Measurements from ENCODE around the gene RAMACL. TPM values are rescaled to one million over a fixed set of nuclear protein-coding genes. Genes with fewer than 3 reads are reported as not detected.

The RAMACL gene
- total RNA-seq, 1 donor from 2014 or later = 0.43 TPM

DNA sequence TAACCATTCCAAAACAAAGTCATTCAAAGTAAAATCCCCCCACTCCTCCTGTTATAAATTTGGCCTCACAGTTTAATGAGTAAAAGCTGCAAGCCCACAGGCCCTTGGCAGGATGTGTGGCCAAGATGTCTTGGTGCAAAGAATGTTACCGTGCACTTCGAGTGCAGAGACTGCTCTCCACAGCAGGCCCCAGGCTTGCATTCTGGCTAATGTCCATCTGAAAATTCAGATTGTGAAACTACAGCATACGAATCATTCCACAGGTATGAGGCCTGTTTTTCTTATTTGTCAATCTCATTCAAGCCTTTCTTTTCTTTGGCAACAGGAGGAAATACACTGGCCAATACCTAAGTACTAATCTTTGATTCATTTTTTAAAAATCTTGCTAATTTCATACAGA, 33.4 kb upstream of the RAMACL start:
- ATAC-seq (peak; percentile 61), DNase-seq (ENCODE audit: missing footprints) (no peak)
- intact Hi-C loops (cut with DNase I) = loop anchor here (10.0 kb wide), 1 partner anchor 335 kb away; the partner anchor contains the start of gene RNASET2

GRCh38 chr6:166618866-166619761, 32.6 kb upstream of the RAMACL start:
- intact Hi-C loops (cut with DNase I) = no loop called here
- DNase-seq (ENCODE audit: missing footprints) (no peak), ATAC-seq (no peak)

DNA sequence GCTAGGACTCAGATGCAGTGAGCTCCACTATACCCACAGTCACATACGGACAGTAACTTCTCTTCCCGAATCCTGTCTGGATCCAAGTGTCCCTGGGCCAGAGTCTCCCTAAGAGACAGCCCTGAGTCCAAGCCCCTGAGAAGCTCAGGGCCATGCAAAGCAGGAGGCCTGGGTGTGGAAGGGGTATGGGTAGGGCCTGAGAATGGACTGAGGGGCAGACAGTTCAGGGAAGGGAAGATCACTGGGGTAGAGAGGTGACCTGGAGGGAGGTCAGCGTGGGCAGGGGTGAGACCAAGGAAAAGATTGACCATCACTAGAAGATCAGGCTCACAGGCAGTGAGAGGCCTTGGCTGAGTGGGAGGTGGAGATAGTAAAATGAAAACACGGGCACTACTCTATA, 31.8 kb upstream of the RAMACL start:
- DNase-seq (ENCODE audit: missing footprints) (no peak), ATAC-seq (no peak)
- intact Hi-C loops (cut with DNase I) = no loop called here

- intact Hi-C loops (cut with DNase I) = no loop called here
These were observed 30.9 kb upstream of the RAMACL start for GRCh38 chr6:166617359-166617758.

GRCh38 chr6:166616261-166617238, 30.1 kb upstream of the RAMACL start:
- DNase-seq (ENCODE audit: missing footprints) (no peak), ATAC-seq (no peak)
- intact Hi-C loops (cut with DNase I) = no loop called here

More at GRCh38 chr6:166617359-166617758, 30.9 kb upstream of the RAMACL start:
- no peak for DNase-seq (ENCODE audit: missing footprints)
- ATAC-seq = no peak

DNA sequence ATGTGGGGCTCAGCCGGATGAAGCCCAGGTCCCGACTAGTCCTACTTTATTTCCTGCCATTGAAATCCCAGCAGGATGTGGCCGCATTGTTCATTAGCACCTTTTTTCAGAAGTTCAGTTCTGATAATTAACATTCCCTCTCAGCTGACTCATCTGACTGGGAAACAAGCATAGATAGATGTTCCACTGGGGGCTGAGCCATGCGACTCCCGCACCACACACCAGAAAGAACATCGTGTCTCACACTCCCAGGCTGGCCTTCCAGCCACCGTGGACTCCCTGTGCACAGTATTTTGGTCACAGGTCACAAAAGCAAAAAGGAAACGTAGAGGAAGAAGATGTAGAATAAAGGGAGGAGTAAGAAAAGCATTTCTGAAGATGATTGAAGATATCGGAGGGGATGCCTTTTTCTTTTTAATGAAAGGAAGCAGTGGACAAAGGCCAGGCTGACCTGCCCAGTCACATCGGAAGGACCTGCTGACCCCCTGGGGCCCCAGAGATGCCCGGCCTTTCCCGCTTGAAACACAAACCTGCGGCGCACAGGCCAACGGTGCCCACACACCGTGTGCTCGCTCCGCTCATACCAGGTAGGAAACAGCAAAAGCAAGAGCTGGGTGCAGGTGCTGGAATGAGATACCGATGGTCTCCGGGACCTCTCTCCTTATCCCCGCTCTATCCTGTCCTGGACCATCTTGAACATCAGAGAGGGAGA, 28.7 kb upstream of the RAMACL start:
- intact Hi-C loops (cut with DNase I) = no loop called here
- ATAC-seq = peak; percentile 56
- DNase-seq (ENCODE audit: missing footprints) = no peak

GRCh38 chr6:166614589-166614988, 28.1 kb upstream of the RAMACL start:
- intact Hi-C loops (cut with DNase I) = no loop called here
- DNase-seq (ENCODE audit: missing footprints) (no peak), ATAC-seq (no peak)

DNA sequence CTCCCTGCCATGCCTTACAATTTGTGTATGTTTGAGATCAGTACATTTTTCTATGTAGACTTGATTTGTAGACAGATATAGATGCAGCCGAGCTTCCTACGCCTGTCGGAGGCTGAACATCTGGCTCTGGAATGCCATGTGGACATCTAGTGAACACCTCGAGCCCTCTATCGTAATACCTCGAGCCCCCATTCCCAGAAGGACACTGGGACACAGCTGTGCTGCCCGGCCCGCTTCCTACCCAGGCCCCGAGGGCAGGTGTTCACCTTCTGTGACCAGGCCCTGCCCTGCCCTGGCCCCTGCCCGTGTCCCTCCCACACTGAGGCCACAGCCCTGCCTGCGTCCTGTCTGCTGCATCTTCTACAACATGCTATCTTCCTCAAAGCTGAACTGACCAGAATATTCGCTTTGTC, 27.7 kb upstream of the RAMACL start:
- no peak for DNase-seq (ENCODE audit: missing footprints)
- intact Hi-C loops (cut with DNase I) = no loop called here
- no peak for ATAC-seq

- DNase-seq (ENCODE audit: missing footprints) = no peak
- no peak for ATAC-seq
- intact Hi-C loops (cut with DNase I) = no loop called here
These were observed 26.5 kb upstream of the RAMACL start for GRCh38 chr6:166613027-166613426.

DNA sequence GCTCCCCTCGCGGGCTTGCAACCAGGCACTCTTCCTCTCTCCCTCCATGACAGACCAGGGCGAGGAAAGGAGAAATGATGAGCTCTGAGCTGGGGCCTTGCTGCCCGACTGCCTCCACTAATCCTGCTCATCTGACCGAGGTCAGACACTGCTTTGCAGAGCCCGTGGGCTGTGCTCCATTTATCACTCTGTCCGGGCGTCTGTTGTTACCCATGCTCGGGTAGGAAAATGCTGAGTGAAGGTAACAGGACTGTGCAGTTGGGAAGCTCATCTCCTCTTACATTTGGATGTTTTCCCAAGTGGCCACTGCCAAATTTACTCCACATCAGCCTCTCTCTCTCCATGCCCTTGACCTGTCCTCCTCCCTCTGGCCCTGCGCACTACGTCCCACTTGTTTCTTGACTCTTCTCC, 26.0 kb upstream of the RAMACL start:
- ATAC-seq (peak; percentile 77), DNase-seq (ENCODE audit: missing footprints) (no peak)
- intact Hi-C loops (cut with DNase I) = no loop called here

DNA sequence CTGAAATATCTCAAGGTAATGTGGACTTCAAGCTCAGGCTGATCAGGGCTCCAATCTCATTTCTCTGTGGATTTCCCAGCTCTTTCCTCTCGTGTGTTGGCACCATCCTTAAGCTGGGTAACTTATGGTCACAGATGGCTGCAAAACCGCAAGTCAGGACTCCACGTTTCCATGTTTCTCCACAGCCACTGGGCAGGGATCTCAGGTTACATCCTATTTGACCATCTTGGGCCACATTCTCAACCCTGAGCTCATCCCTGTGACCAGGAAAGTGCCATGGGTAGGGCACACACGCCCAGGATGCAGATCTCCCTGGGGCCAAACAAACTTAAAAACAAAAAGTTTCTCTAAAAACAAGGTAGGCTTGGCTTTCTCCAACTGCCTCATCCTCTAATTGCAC, 25.2 kb upstream of the RAMACL start:
- intact Hi-C loops (cut with DNase I) = no loop called here
- ATAC-seq = no peak
- no peak for DNase-seq (ENCODE audit: missing footprints)

- intact Hi-C loops (cut with DNase I) = no loop called here
- DNase-seq (ENCODE audit: missing footprints) (no peak), ATAC-seq (no peak)
These were observed 23.6 kb upstream of the RAMACL start for GRCh38 chr6:166610069-166610468.

DNA sequence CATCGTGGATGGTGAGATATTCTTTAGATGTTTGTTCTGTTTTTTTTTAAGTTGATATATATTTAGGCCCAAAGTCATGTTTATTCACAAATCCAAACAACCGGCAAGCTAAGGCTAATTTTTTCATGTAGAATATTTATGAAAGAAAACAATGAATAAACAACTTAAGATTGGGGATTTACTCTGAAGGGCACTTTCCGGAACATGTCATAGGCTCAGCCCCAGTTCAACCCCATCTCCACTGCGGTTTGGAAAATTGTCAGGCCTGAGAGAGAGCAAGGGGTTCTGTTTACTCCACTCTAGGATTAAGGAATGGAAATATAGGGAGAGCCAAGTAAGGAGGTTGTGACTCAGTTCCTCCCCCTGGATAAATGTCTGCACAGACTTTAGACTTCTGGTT, 22.3 kb upstream of the RAMACL start:
- intact Hi-C loops (cut with DNase I) = no loop called here
- DNase-seq (ENCODE audit: missing footprints) (no peak), ATAC-seq (no peak)

DNA sequence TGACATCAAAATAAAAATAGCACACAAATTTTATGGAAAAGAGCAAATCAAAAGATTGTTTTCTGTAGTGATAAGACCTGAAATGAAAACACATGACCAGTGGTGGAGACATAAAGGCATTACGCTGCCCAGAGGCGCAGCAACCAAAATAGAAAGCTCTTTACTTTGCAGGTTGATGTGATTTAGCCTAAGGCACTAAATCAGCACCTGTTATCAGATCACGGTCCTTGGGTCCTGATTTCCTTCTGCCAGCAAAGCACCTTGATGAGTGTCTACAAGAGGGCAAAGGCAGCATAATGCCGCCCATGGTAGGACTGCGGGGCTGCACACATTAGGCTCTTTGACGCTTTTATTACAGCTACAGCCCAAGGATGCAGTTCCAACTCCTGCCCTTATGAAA, 19.3 kb upstream of the RAMACL start:
- ATAC-seq (no peak), DNase-seq (ENCODE audit: missing footprints) (no peak)

GRCh38 chr6:166604911-166605310, 18.4 kb upstream of the RAMACL start:
- intact Hi-C loops (cut with DNase I) = no loop called here
- DNase-seq (ENCODE audit: missing footprints) = no peak
- ATAC-seq = no peak

More for the DNA sequence above, 19.3 kb upstream of the RAMACL start:
- intact Hi-C loops (cut with DNase I) = no loop called here

DNA sequence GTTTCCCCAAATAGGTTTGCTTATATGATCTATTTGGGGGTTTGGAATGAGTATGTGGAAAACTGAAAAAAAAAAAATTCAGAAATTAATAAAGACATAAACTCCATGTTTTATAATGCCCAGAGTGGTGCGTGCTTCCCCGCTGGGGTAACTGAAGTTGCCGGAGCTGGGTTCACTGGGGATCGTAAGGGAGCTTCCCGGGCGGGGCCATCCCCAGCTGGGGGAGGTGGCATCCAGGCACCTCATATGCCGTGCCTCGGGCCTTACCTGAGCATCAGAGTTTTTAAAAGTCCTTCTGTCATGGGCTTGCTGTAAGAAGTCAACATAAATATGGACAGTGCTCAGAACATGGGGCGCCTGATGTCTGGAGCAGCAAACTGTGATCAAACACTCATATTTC, 17.9 kb upstream of the RAMACL start:
- intact Hi-C loops (cut with DNase I) = no loop called here
- DNase-seq (ENCODE audit: missing footprints) = no peak
- ATAC-seq = no peak

GRCh38 chr6:166603043-166603690, 16.7 kb upstream of the RAMACL start:
- ATAC-seq = no peak
- DNase-seq (ENCODE audit: missing footprints) = no peak
- intact Hi-C loops (cut with DNase I) = no loop called here

- intact Hi-C loops (cut with DNase I) = no loop called here
- DNase-seq (ENCODE audit: missing footprints) (no peak), ATAC-seq (no peak)
These were observed 15.5 kb upstream of the RAMACL start for GRCh38 chr6:166601956-166602355.

Data from Right ventricle myocardium inferior (tissue), 1 donor.